Erythroblast (primary cell): ENCODE results near the gene FOXK1.

Experiments
- GATA1 ChIP-seq: IDR thresholded peaks from 2 replicates; pipeline ENCODE4 v1.6.1; 2011; ENCODE audit warnings: low read depth, mild to moderate bottlenecking, control low read depth, low read length, moderate library complexity
- POLR2A ChIP-seq: IDR thresholded peaks from 2 replicates; pipeline ENCODE4 v1.6.1; 2011; ENCODE audit warnings: mild to moderate bottlenecking, low read length

- TF ChIP-seq POLR2A (no peak), GATA1 (no peak)
Observed at GRCh38 chr7:4749798-4750197, 67.7 kb downstream of the FOXK1 start.
